GM12891 (cell line): ENCODE measurements around the gene VIPR1.

ENCODE experiments used
- POLR2A ChIP-seq: IDR thresholded peaks from 2 replicates; pipeline ENCODE4 v1.6.1; 2011; ENCODE audit warnings: low read depth, low read length, control low read depth
- POLR2AphosphoS5 ChIP-seq: IDR thresholded peaks from 2 replicates; pipeline ENCODE4 v1.6.1; 2011; ENCODE audit warnings: low read depth, low read length, control low read depth
- TAF1 ChIP-seq: IDR thresholded peaks from 2 replicates; pipeline ENCODE4 v1.6.1; 2011; ENCODE audit warnings: low read depth, low read length, control low read depth

- TF ChIP-seq POLR2A (no peak), POLR2AphosphoS5 (no peak), TAF1 (no peak)
Observed at GRCh38 chr3:42547401-42547945, 45.0 kb downstream of the VIPR1 start.
